Measurements from ENCODE around the gene RBMS1. TPM values are rescaled to one million over a fixed set of nuclear protein-coding genes. Genes with fewer than 3 reads are reported as not detected.

The RBMS1 gene
- total RNA-seq, 1 donor from 2014 or later = 136 TPM

- H3K36me3 Mint-ChIP-seq (ENCODE audit: low read depth, unreplicated experiment) = no peaks in the 10 kb centered on the region
- no peak for TF ChIP-seq CTCF (IDR thresholded peaks at IDR 0.05; ENCODE audit: unreplicated experiment)
- no peak overlapping the region for H3K4me3 Mint-ChIP-seq (ENCODE audit: unreplicated experiment)
- H3K27ac Mint-ChIP-seq (ENCODE audit: unreplicated experiment) = no peak overlapping the region
- DNase-seq (ENCODE audit: low spot score) = no peak
- no peaks in the 10 kb centered on the region for H3K4me1 Mint-ChIP-seq (ENCODE audit: unreplicated experiment)
- no peaks in the 10 kb centered on the region for H3K9me3 Mint-ChIP-seq (ENCODE audit: unreplicated experiment)
- no peaks in the 10 kb centered on the region for H3K27me3 Mint-ChIP-seq (ENCODE audit: unreplicated experiment)
Measured at GRCh38 chr2:160232905-160233475, 260.6 kb downstream of the RBMS1 start.

- DNase-seq (ENCODE audit: low spot score) = no peak
- TF ChIP-seq CTCF (IDR thresholded peaks at IDR 0.05; ENCODE audit: unreplicated experiment) = no peak
- H3K9me3 Mint-ChIP-seq (ENCODE audit: unreplicated experiment) = no peaks in the 10 kb centered on the region
- no peak overlapping the region for H3K27ac Mint-ChIP-seq (ENCODE audit: unreplicated experiment)
- H3K27me3 Mint-ChIP-seq (ENCODE audit: unreplicated experiment) = no peaks in the 10 kb centered on the region
- no peaks in the 10 kb centered on the region for H3K4me1 Mint-ChIP-seq (ENCODE audit: unreplicated experiment)
- no peak overlapping the region for H3K4me3 Mint-ChIP-seq (ENCODE audit: unreplicated experiment)
- no peaks in the 10 kb centered on the region for H3K36me3 Mint-ChIP-seq (ENCODE audit: low read depth, unreplicated experiment)
Measured at GRCh38 chr2:160229591-160229990, 264.0 kb downstream of the RBMS1 start.

GRCh38 chr2:160228141-160228917 is 265.3 kb downstream of the RBMS1 start:
- Mint-ChIP-seq H3K27me3 (ENCODE audit: unreplicated experiment) (no peaks in the 10 kb centered on the region), H3K36me3 (ENCODE audit: low read depth, unreplicated experiment) (no peaks in the 10 kb centered on the region), H3K9me3 (ENCODE audit: unreplicated experiment) (no peaks in the 10 kb centered on the region), H3K27ac (ENCODE audit: unreplicated experiment) (no peak overlapping the region), H3K4me1 (ENCODE audit: unreplicated experiment) (no peaks in the 10 kb centered on the region), H3K4me3 (ENCODE audit: unreplicated experiment) (no peak overlapping the region)
- DNase-seq (ENCODE audit: low spot score) = no peak
- TF ChIP-seq CTCF (IDR thresholded peaks at IDR 0.05; ENCODE audit: unreplicated experiment) = no peak

GRCh38 chr2:160227293-160227915 is 266.2 kb downstream of the RBMS1 start:
- no peak overlapping the region for H3K27ac Mint-ChIP-seq (ENCODE audit: unreplicated experiment)

More at GRCh38 chr2:160227293-160227915, 266.2 kb downstream of the RBMS1 start:
- H3K36me3 Mint-ChIP-seq (ENCODE audit: low read depth, unreplicated experiment) = no peaks in the 10 kb centered on the region
- TF ChIP-seq CTCF (IDR thresholded peaks at IDR 0.05; ENCODE audit: unreplicated experiment) = no peak
- H3K27me3 Mint-ChIP-seq (ENCODE audit: unreplicated experiment) = no peaks in the 10 kb centered on the region
- H3K9me3 Mint-ChIP-seq (ENCODE audit: unreplicated experiment) = no peaks in the 10 kb centered on the region
- H3K4me1 Mint-ChIP-seq (ENCODE audit: unreplicated experiment) = peaks cover under 1% of the 10 kb centered on the region
- DNase-seq (ENCODE audit: low spot score) = no peak
- H3K4me3 Mint-ChIP-seq (ENCODE audit: unreplicated experiment) = no peak overlapping the region
